Mesendoderm (in vitro differentiated cells): ENCODE results near the gene NKAIN4. TPM values are rescaled to one million over a fixed set of nuclear protein-coding genes. Genes with fewer than 3 reads are reported as not detected.
A peak's percentile ranks its signal among the peaks of the same experiment; 100 is the strongest.

Experiments used
- DNase-seq: peaks from one replicate; pipeline ENCODE4 v3.0.0; 2013
- H2AK5ac ChIP-seq: 2 replicates; pipeline ENCODE4 v1.6.1; 2013; ENCODE audit warnings: low read length, inconsistent platforms
- H2BK120ac ChIP-seq: 2 replicates; pipeline ENCODE4 v1.6.1; 2013; ENCODE audit warnings: low read depth, mild to moderate bottlenecking, low read length, moderate library complexity, mixed read lengths
- H2BK15ac ChIP-seq: replicated peaks from 2 replicates; pipeline ENCODE4 v1.6.1; 2013; ENCODE audit warnings: low read depth, mild to moderate bottlenecking, moderate library complexity
- H2BK5ac ChIP-seq: 2 replicates; pipeline ENCODE4 v1.6.1; 2013; ENCODE audit warnings: low read length, inconsistent platforms
- H3K18ac ChIP-seq: 2 replicates; pipeline ENCODE4 v1.6.1; 2013; ENCODE audit warnings: mild to moderate bottlenecking, low read length, mixed read lengths
- H3K23ac ChIP-seq: one replicate; pipeline ENCODE4 v1.6.1; 2013; ENCODE audit warnings: low read length
- H3K27ac ChIP-seq: 2 replicates; pipeline ENCODE4 v1.5.1; 2013; ENCODE audit warnings: low read depth, mild to moderate bottlenecking, inconsistent platforms, low read length, moderate library complexity
- H3K27me3 ChIP-seq: 2 replicates; pipeline ENCODE4 v1.6.1; 2013; ENCODE audit warnings: low read length, control low read depth, mild to moderate bottlenecking, inconsistent platforms; ENCODE audit not compliant: insufficient read depth, poor library complexity
- H3K36me3 ChIP-seq: 2 replicates; pipeline ENCODE4 v1.6.1; 2013; ENCODE audit warnings: low read length, inconsistent platforms; ENCODE audit not compliant: control insufficient read depth, insufficient read depth
- H3K4ac ChIP-seq: one replicate; pipeline ENCODE4 v1.6.1; 2013; ENCODE audit warnings: low read depth, mild to moderate bottlenecking, low read length, moderate library complexity
- H3K4me1 ChIP-seq: 2 replicates; pipeline ENCODE4 v1.6.1; 2013; ENCODE audit warnings: low read depth, low read length, inconsistent platforms; ENCODE audit not compliant: control insufficient read depth
- H3K4me2 ChIP-seq: 2 replicates; pipeline ENCODE4 v1.6.1; 2013; ENCODE audit warnings: low read length
- H3K4me3 ChIP-seq: 2 replicates; pipeline ENCODE4 v1.5.1; 2013; ENCODE audit warnings: mild to moderate bottlenecking, low read length
- H3K56ac ChIP-seq: one replicate; pipeline ENCODE4 v1.6.1; 2013; ENCODE audit warnings: low read length
- H3K79me1 ChIP-seq: 2 replicates; pipeline ENCODE4 v1.6.1; 2013; ENCODE audit warnings: low read length, inconsistent platforms
- H3K79me2 ChIP-seq: 2 replicates; pipeline ENCODE4 v1.6.1; 2013; ENCODE audit warnings: mild to moderate bottlenecking, low read length; ENCODE audit not compliant: control insufficient read depth, insufficient read depth
- H3K9ac ChIP-seq: 2 replicates; pipeline ENCODE4 v1.6.1; 2013; ENCODE audit warnings: low read length, inconsistent platforms
- H4K5ac ChIP-seq: one replicate; pipeline ENCODE4 v1.6.1; 2013; ENCODE audit warnings: low read length
- H4K8ac ChIP-seq: one replicate; pipeline ENCODE4 v1.6.1; 2013; ENCODE audit warnings: low read depth, mild to moderate bottlenecking, control low read depth, low read length, moderate library complexity
- WGBS: extraction: QIAGEN DNeasy Blood & Tissue Kit; methylation state at CpG from one replicate; pipeline ENCODE4 v1.1.7; 2013; ENCODE audit warnings: low lambda C conversion rate, missing lambda C conversion rate; ENCODE audit not compliant: insufficient coverage; ENCODE audit errors: extremely low coverage; 5-methylcytosine and 5-hydroxymethylcytosine counted together
- polyA plus RNA-seq, 2 experiments: library from polyadenylated mRNA; stranded (reverse); fragments of 200-250 nt; gene quantifications; one replicate each; pipeline ENCODE4 v1.2.3, GENCODE V29; 2013

The NKAIN4 gene
- 0.41 TPM for polyA plus RNA-seq (2013, experiment 1 of 2)
- 0.59 TPM for polyA plus RNA-seq (2013, experiment 2 of 2)

DNA sequence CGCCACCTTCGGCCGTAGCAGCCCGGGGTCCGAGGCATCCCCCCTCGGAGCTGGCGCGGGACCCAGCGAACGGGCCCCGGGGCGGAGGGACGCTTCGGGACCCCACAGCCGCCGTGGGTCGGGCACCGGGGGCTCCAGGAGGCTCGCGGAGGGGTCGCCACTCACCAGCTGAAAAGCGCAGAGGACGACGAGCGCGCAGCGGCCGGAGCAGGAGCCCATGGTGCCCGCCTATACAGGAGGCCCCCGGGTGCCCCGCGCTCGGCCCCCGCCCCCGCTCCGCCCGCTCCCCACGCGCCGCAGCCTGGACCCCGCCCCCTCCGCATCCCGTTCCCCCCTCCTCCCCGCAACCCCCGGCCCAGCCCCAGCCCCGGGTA, at the start of gene NKAIN4:
Gene NKAIN4, minus strand, starts transcription at position 232 of the 374 bp plus-strand sequence. Its CDS starts 13 bp downstream, at position 219.
- Histone ChIP-seq H3K18ac (no peak within 1 kb of the TSS), H2AK5ac (no peak within 1 kb of the TSS), H2BK15ac (no peak within 1 kb of the TSS), H3K4me2 (peak within 1 kb of the TSS; percentile 35), H3K56ac (peak within 1 kb of the TSS; percentile 42), H4K5ac (no peak within 1 kb of the TSS), H3K4me3 (no peak within 1 kb of the TSS), H3K23ac (no peak within 1 kb of the TSS), H3K79me2 (no peaks in the 10 kb centered on the region), H4K8ac (no peak within 1 kb of the TSS), H3K4me1 (no peaks in the 10 kb centered on the region), H3K9ac (peak within 1 kb of the TSS; percentile 26), H3K27me3 (peaks cover 10% of the 10 kb centered on the region), H2BK120ac (no peak within 1 kb of the TSS), H3K79me1 (no peaks in the 10 kb centered on the region), H3K36me3 (no peaks in the 10 kb centered on the region), H2BK5ac (no peak within 1 kb of the TSS), H3K4ac (no peak within 1 kb of the TSS), H3K27ac (no peak within 1 kb of the TSS)
- DNase-seq = no peak
- WGBS = no CpG with 5 or more reads among the region's 46 CpGs

DNA sequence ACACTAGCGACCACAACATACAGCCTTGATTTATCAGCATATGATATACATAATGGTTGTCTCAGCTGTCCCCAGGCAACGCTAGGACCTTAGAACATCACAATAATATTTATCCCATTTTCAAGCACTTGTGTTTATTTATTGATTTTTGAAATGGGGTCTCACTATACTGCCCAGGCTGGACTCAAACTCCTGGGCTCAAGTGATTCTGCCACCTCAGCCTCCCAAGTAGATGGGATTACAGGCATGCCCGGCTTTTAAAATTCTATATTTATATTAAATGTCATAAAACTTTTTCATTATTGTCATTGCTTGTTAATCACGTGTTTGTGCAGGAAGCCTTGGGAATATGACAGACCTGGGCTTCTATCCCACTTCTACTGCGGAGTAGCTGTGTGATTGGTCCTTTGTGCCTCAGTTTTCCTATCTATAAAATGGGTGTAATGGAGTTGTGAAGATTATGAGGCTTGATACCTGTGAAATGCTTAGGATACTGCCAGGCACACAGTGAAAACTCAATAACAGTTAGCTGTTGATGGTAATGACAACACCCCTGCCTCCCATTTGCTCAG, 48.9 kb upstream of the NKAIN4 start:
- Histone ChIP-seq H3K27me3 (no peaks in the 10 kb centered on the region), H3K4me3 (no peak overlapping the region), H2AK5ac (no peak overlapping the region), H3K9ac (no peak overlapping the region), H3K4me1 (no peaks in the 10 kb centered on the region), H3K56ac (no peak overlapping the region), H3K27ac (no peak overlapping the region), H2BK5ac (no peak overlapping the region), H3K79me2 (no peaks in the 10 kb centered on the region), H2BK120ac (no peak overlapping the region), H4K8ac (no peak overlapping the region), H3K4ac (no peak overlapping the region), H3K4me2 (no peak overlapping the region), H4K5ac (no peak overlapping the region), H3K79me1 (no peaks in the 10 kb centered on the region), H3K23ac (no peak overlapping the region), H3K36me3 (no peaks in the 10 kb centered on the region), H2BK15ac (no peak overlapping the region), H3K18ac (no peak overlapping the region)
- no peak for DNase-seq
- WGBS = no CpG with 5 or more reads among the region's 5 CpGs

DNA sequence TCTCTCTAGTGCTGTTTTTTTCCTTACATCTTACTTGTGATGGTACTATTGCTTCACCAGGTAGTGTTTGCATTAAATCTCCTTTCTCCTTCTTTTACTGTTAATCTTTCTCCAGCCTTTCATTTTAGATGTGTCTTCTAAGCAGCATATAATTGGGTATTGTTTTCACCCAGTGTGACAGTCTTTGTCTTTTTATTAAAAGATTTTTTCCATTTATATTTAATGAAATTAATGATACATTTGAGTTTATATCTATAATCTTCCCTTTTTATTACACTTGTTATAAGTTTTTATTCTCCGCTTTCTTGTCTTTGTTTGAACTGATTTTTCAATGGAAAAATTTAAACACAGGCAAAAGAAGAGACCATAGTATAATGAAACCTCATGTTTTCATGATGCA, 47.4 kb upstream of the NKAIN4 start:
- Histone ChIP-seq H3K4me1 (no peaks in the 10 kb centered on the region), H4K8ac (no peak overlapping the region), H2AK5ac (no peak overlapping the region), H3K27ac (no peak overlapping the region), H3K27me3 (no peaks in the 10 kb centered on the region), H4K5ac (no peak overlapping the region), H3K36me3 (no peaks in the 10 kb centered on the region), H2BK5ac (no peak overlapping the region), H3K56ac (no peak overlapping the region), H2BK15ac (no peak overlapping the region), H3K4me3 (no peak overlapping the region), H2BK120ac (no peak overlapping the region), H3K18ac (no peak overlapping the region), H3K79me1 (no peaks in the 10 kb centered on the region), H3K9ac (no peak overlapping the region), H3K4ac (no peak overlapping the region), H3K4me2 (no peak overlapping the region), H3K23ac (no peak overlapping the region), H3K79me2 (no peaks in the 10 kb centered on the region)
- no peak for DNase-seq
- WGBS = no CpG with 5 or more reads among the region's 1 CpG

GRCh38 chr20:63298731-63299312, 44.6 kb upstream of the NKAIN4 start:
- no peaks in the 10 kb centered on the region for H3K79me1 ChIP-seq
- no peak overlapping the region for H3K56ac ChIP-seq
- H3K4me3 ChIP-seq = no peak overlapping the region
- no peak overlapping the region for H4K5ac ChIP-seq
- H3K27ac ChIP-seq = no peak overlapping the region
- no peak overlapping the region for H3K18ac ChIP-seq
- H2BK15ac ChIP-seq = no peak overlapping the region
- H3K79me2 ChIP-seq = no peaks in the 10 kb centered on the region
- no peak overlapping the region for H2BK5ac ChIP-seq
- H3K4me2 ChIP-seq = no peak overlapping the region
- H3K36me3 ChIP-seq = no peaks in the 10 kb centered on the region
- H3K27me3 ChIP-seq = peaks cover 4% of the 10 kb centered on the region
- H3K4me1 ChIP-seq = no peaks in the 10 kb centered on the region
- H3K4ac ChIP-seq = no peak overlapping the region
- H3K9ac ChIP-seq = no peak overlapping the region
- H2BK120ac ChIP-seq = no peak overlapping the region
- H3K23ac ChIP-seq = no peak overlapping the region
- H4K8ac ChIP-seq = no peak overlapping the region
- H2AK5ac ChIP-seq = no peak overlapping the region
- no CpG with 5 or more reads among the region's 17 CpGs for WGBS
- no peak for DNase-seq

- no peaks in the 10 kb centered on the region for H3K79me2 ChIP-seq
- no peak overlapping the region for H3K4me3 ChIP-seq
- no peaks in the 10 kb centered on the region for H3K4me1 ChIP-seq
- H4K8ac ChIP-seq = no peak overlapping the region
- H3K9ac ChIP-seq = no peak overlapping the region
- no peak overlapping the region for H3K23ac ChIP-seq
- no peak for DNase-seq
- WGBS = no CpG with 5 or more reads among the region's 16 CpGs
- peaks cover 4% of the 10 kb centered on the region for H3K27me3 ChIP-seq
- H2BK15ac ChIP-seq = no peak overlapping the region
- no peaks in the 10 kb centered on the region for H3K36me3 ChIP-seq
- no peak overlapping the region for H3K27ac ChIP-seq
- H4K5ac ChIP-seq = no peak overlapping the region
- no peaks in the 10 kb centered on the region for H3K79me1 ChIP-seq
- H3K56ac ChIP-seq = no peak overlapping the region
- no peak overlapping the region for H3K4me2 ChIP-seq
- no peak overlapping the region for H3K4ac ChIP-seq
- no peak overlapping the region for H2BK120ac ChIP-seq
- H2AK5ac ChIP-seq = no peak overlapping the region
- H2BK5ac ChIP-seq = no peak overlapping the region
- no peak overlapping the region for H3K18ac ChIP-seq
Observed at GRCh38 chr20:63297796-63298572, 43.7 kb upstream of the NKAIN4 start.
